HG03442 (cell line): ENCODE measurements around the gene HNRNPA3.
"Not testable (repeated sequence)": the region's sequence is repeated elsewhere in the genome, so short reads cannot be mapped to it uniquely, and the experiment has no call there.

Experiments
- ATAC-seq: cut with Tn5 transposase; IDR thresholded peaks from one replicate; pipeline ENCODE4 v1.9.1; 2021; ENCODE audit warnings: mild to moderate bottlenecking, moderate library complexity; ENCODE audit not compliant: unreplicated experiment

The HNRNPA3 gene

GRCh38 chr2:177232098-177232704 lies 19.6 kb downstream of the HNRNPA3 start:
- no peak for ATAC-seq

- no peak for ATAC-seq
Measured at GRCh38 chr2:177234267-177234666, 21.7 kb downstream of the HNRNPA3 start.

GRCh38 chr2:177235855-177236437 lies 23.4 kb downstream of the HNRNPA3 start:
- no peak for ATAC-seq

- ATAC-seq = no peak
Measured at GRCh38 chr2:177237932-177238331, 25.3 kb downstream of the HNRNPA3 start.

GRCh38 chr2:177239053-177239452 lies 26.5 kb downstream of the HNRNPA3 start:
- no peak for ATAC-seq

GRCh38 chr2:177239932-177240630 lies 27.5 kb downstream of the HNRNPA3 start:
- ATAC-seq = peak; percentile 72

- no peak for ATAC-seq
Measured at GRCh38 chr2:177241711-177242120, 29.1 kb downstream of the HNRNPA3 start.

GRCh38 chr2:177242121-177242987 lies 29.8 kb downstream of the HNRNPA3 start:
- ATAC-seq = no peak

- no peak for ATAC-seq
Measured at GRCh38 chr2:177243073-177243472, 30.5 kb downstream of the HNRNPA3 start.

- ATAC-seq = no peak
Measured at GRCh38 chr2:177243476-177243875, 30.9 kb downstream of the HNRNPA3 start.

GRCh38 chr2:177244244-177244771 lies 31.7 kb downstream of the HNRNPA3 start:
- no peak for ATAC-seq

GRCh38 chr2:177245010-177245422 lies 32.4 kb downstream of the HNRNPA3 start:
- ATAC-seq = no peak

- ATAC-seq = no peak
Measured at GRCh38 chr2:177246000-177246399, 33.4 kb downstream of the HNRNPA3 start.

GRCh38 chr2:177246523-177247030 lies 34.0 kb downstream of the HNRNPA3 start:
- ATAC-seq = not testable (repeated sequence)

GRCh38 chr2:177247693-177248262 lies 35.2 kb downstream of the HNRNPA3 start:
- ATAC-seq = no peak

- ATAC-seq = no peak
Measured at GRCh38 chr2:177249038-177249437, 36.4 kb downstream of the HNRNPA3 start.

GRCh38 chr2:177250461-177250860 lies 37.9 kb downstream of the HNRNPA3 start:
- ATAC-seq = no peak

- no peak for ATAC-seq
Measured at GRCh38 chr2:177251165-177251542, 38.6 kb downstream of the HNRNPA3 start.

GRCh38 chr2:177252808-177253531 lies 40.4 kb downstream of the HNRNPA3 start:
- ATAC-seq = no peak

GRCh38 chr2:177253704-177254103 lies 41.1 kb downstream of the HNRNPA3 start:
- ATAC-seq = no peak
